CD4-positive, alpha-beta T cell treated with Interleukin-4 for 4 hours (primary cell): ENCODE measurements around the gene CEP128.
A peak's percentile ranks its signal among the peaks of the same experiment; 100 is the strongest.

Experiments used
- DNase-seq: peaks from one replicate; pipeline ENCODE4 v3.0.0-alpha.2; 2020

Gene CEP128

GRCh38 chr14:80606347-80606772 lies 335.2 kb downstream of the CEP128 start:
- DNase-seq, result no peak

GRCh38 chr14:80605536-80605935 lies 336.0 kb downstream of the CEP128 start:
- no peak for DNase-seq

GRCh38 chr14:80602946-80603345 lies 338.6 kb downstream of the CEP128 start:
- DNase-seq, result no peak

- DNase-seq, result peak; percentile 5
Measured at GRCh38 chr14:80587096-80587724, 354.3 kb downstream of the CEP128 start.

GRCh38 chr14:80586131-80586530 lies 355.4 kb downstream of the CEP128 start:
- no peak for DNase-seq

- no peak for DNase-seq
Measured at GRCh38 chr14:80585506-80585835, 356.1 kb downstream of the CEP128 start.

- DNase-seq, result no peak
Measured at GRCh38 chr14:80584744-80585505, 356.6 kb downstream of the CEP128 start.

GRCh38 chr14:80577599-80577998 lies 363.9 kb downstream of the CEP128 start:
- no peak for DNase-seq

GRCh38 chr14:80576401-80576800 lies 365.1 kb downstream of the CEP128 start:
- no peak for DNase-seq

- DNase-seq, result no peak
Measured at GRCh38 chr14:80575763-80576162, 365.8 kb downstream of the CEP128 start.

- no peak for DNase-seq
Measured at GRCh38 chr14:80572666-80573065, 368.9 kb downstream of the CEP128 start.

- no peak for DNase-seq
Measured at GRCh38 chr14:80570930-80571298, 370.6 kb downstream of the CEP128 start.

- DNase-seq, result no peak
Measured at GRCh38 chr14:80567905-80568536, 373.5 kb downstream of the CEP128 start.

GRCh38 chr14:80565001-80565400 lies 376.5 kb downstream of the CEP128 start:
- DNase-seq, result no peak

- no peak for DNase-seq
Measured at GRCh38 chr14:80564051-80564450, 377.5 kb downstream of the CEP128 start.

- DNase-seq, result no peak
Measured at GRCh38 chr14:80560800-80561657, 380.5 kb downstream of the CEP128 start.

GRCh38 chr14:80554139-80554538 lies 387.4 kb downstream of the CEP128 start:
- DNase-seq, result no peak

- DNase-seq, result no peak
Measured at GRCh38 chr14:80549141-80549540, 392.4 kb downstream of the CEP128 start.

GRCh38 chr14:80545935-80546854 lies 395.3 kb downstream of the CEP128 start:
- DNase-seq, result no peak

GRCh38 chr14:80544366-80544765 lies 397.2 kb downstream of the CEP128 start:
- no peak for DNase-seq

GRCh38 chr14:80543211-80543610 lies 398.3 kb downstream of the CEP128 start:
- DNase-seq, result no peak
